GM23248 (cell line): Measurements from ENCODE around the gene PEX26. TPM values are rescaled to one million over a fixed set of nuclear protein-coding genes. Genes with fewer than 3 reads are reported as not detected.

Experiments
- DNase-seq: peaks from one replicate; pipeline ENCODE4 v3.0.0-alpha.2; 2015
- H2AFZ ChIP-seq: fragments of 200-600 bp; sonication (generic); 2 replicates; pipeline ENCODE4 v1.6.1; 2016; ENCODE audit warnings: antibody characterized with exemption
- H3F3A ChIP-seq: fragments of 200-600 bp; sonication (generic); 2 replicates; pipeline ENCODE4 v1.6.1; 2016; ENCODE audit warnings: mild to moderate bottlenecking, antibody characterized with exemption, mixed run types; ENCODE audit not compliant: insufficient read depth
- H3K27ac ChIP-seq: fragments of 200-600 bp; sonication (generic); 2 replicates; pipeline ENCODE4 v1.5.1; 2016; ENCODE audit warnings: mild to moderate bottlenecking
- H3K27me3 ChIP-seq: fragments of 200-600 bp; sonication (generic); replicated peaks from 2 replicates; pipeline ENCODE4 v1.6.1; 2016; ENCODE audit warnings: mild to moderate bottlenecking; ENCODE audit not compliant: insufficient read depth
- H3K36me3 ChIP-seq: fragments of 200-600 bp; sonication (generic); 2 replicates; pipeline ENCODE4 v1.6.1; 2016; ENCODE audit warnings: low read depth, mild to moderate bottlenecking
- H3K4me1 ChIP-seq: fragments of 200-600 bp; sonication (generic); 2 replicates; pipeline ENCODE4 v1.6.1; 2016; ENCODE audit warnings: mild to moderate bottlenecking; ENCODE audit not compliant: insufficient read depth
- H3K4me2 ChIP-seq: fragments of 200-600 bp; sonication (generic); one replicate; pipeline ENCODE4 v1.6.1; 2016; ENCODE audit warnings: mild to moderate bottlenecking; ENCODE audit not compliant: unreplicated experiment
- H3K4me3 ChIP-seq: fragments of 200-600 bp; sonication (generic); 2 replicates; pipeline ENCODE4 v1.5.1; 2016; ENCODE audit warnings: mild to moderate bottlenecking
- H3K79me2 ChIP-seq: fragments of 200-600 bp; sonication (generic); 2 replicates; pipeline ENCODE4 v1.6.1; 2016; ENCODE audit warnings: mild to moderate bottlenecking; ENCODE audit not compliant: insufficient read depth
- H3K9ac ChIP-seq: fragments of 200-600 bp; sonication (generic); 2 replicates; pipeline ENCODE4 v1.6.1; 2016; ENCODE audit warnings: mild to moderate bottlenecking
- H3K9me2 ChIP-seq: fragments of 200-600 bp; sonication (generic); 2 replicates; pipeline ENCODE4 v1.6.1; 2016; ENCODE audit warnings: mixed run types, mild to moderate bottlenecking, moderate library complexity; ENCODE audit not compliant: insufficient read depth
- H3K9me3 ChIP-seq: fragments of 200-600 bp; sonication (generic); one replicate; pipeline ENCODE4 v1.6.1; 2017; ENCODE audit warnings: low read depth
- H4K20me1 ChIP-seq: fragments of 200-600 bp; sonication (generic); 2 replicates; pipeline ENCODE4 v1.6.0; 2016; ENCODE audit not compliant: insufficient read depth
- EZH2 ChIP-seq: fragments of 200-600 bp; sonication (generic); IDR thresholded peaks from 2 replicates; pipeline ENCODE4 v1.6.1; 2018; ENCODE audit warnings: antibody characterized with exemption, mild to moderate bottlenecking; ENCODE audit not compliant: insufficient read depth, poor library complexity, severe bottlenecking
- EZH2phosphoT487 ChIP-seq: fragments of 200-600 bp; sonication (generic); IDR thresholded peaks from 2 replicates; pipeline ENCODE4 v1.6.1; 2018; ENCODE audit warnings: antibody characterized with exemption, moderate library complexity, mild to moderate bottlenecking, low read depth; ENCODE audit not compliant: insufficient read depth
- WGBS, 2 experiments: methylation state at CpG; one replicate each; pipeline ENCODE4 v1.1.6; 2015 to 2017; ENCODE audit warnings: low lambda C conversion rate in 2 of 2, low coverage in 1 of 2; ENCODE audit errors: missing lambda C conversion rate in 2 of 2; 5-methylcytosine and 5-hydroxymethylcytosine counted together
- in situ Hi-C: fragments of 300-500 bp; cut with MboI; formaldehyde crosslinking; loops from 2 replicates; pipeline ENCODE4 v1.15.0; 2020
- polyA plus RNA-seq: library from polyadenylated mRNA; unstranded; fragments of >200 nt; fragmentation: Nextera tagmentation; extraction: Ambion mirVana; gene quantifications from 2 replicates; pipeline ENCODE4 v1.2.1, GENCODE V29; 2016
- total RNA-seq: library from RNA; depleted of rRNA; stranded (reverse); fragments of >200 nt; shearing (Covaris generic); gene quantifications from 2 replicates; pipeline ENCODE4 v1.2.3, GENCODE V29; 2014

Gene PEX26
- total and polyA plus RNA-seq, 2 experiments from 2014 or later, result 4.7 to 32.2 TPM

- TF ChIP-seq EZH2 (no peak), EZH2phosphoT487 (no peak)
- H3F3A ChIP-seq, result peaks cover 23% of the 10 kb centered on the region
- WGBS, 2 experiments, result 93 to 94% methylated on average over 6 of the region's 6 CpGs
- peaks cover 15% of the 10 kb centered on the region for H3K4me1 ChIP-seq
- H3K9ac ChIP-seq, result no peak overlapping the region
- no peak overlapping the region for H2AFZ ChIP-seq
- no peaks in the 10 kb centered on the region for H3K79me2 ChIP-seq
- no peaks in the 10 kb centered on the region for H3K27me3 ChIP-seq
- no peak overlapping the region for H3K27ac ChIP-seq
- in situ Hi-C loops, result no loop called here
- no peak overlapping the region for H3K4me2 ChIP-seq
- H3K4me3 ChIP-seq, result no peak overlapping the region
- no peak for DNase-seq
- H3K36me3 ChIP-seq, result no peaks in the 10 kb centered on the region
- H3K9me2 ChIP-seq, result no peaks in the 10 kb centered on the region
- H4K20me1 ChIP-seq, result no peaks in the 10 kb centered on the region
- no peaks in the 10 kb centered on the region for H3K9me3 ChIP-seq
Measured at GRCh38 chr22:18093661-18094060, 15.9 kb downstream of the PEX26 start.

GRCh38 chr22:18095101-18095805 lies 17.5 kb downstream of the PEX26 start:
- WGBS, 2 experiments, result 99 to 100% methylated on average over 7 to 8 of the region's 8 CpGs
- no peak overlapping the region for H3K4me2 ChIP-seq
- in situ Hi-C loops, result no loop called here
- H3K9me2 ChIP-seq, result no peaks in the 10 kb centered on the region
- no peak overlapping the region for H3K27ac ChIP-seq
- no peaks in the 10 kb centered on the region for H3K9me3 ChIP-seq
- DNase-seq, result no peak
- peaks cover 23% of the 10 kb centered on the region for H3F3A ChIP-seq
- no peaks in the 10 kb centered on the region for H4K20me1 ChIP-seq
- H3K36me3 ChIP-seq, result no peaks in the 10 kb centered on the region
- no peak overlapping the region for H3K4me3 ChIP-seq
- H3K79me2 ChIP-seq, result no peaks in the 10 kb centered on the region
- H3K27me3 ChIP-seq, result no peaks in the 10 kb centered on the region
- peaks cover 15% of the 10 kb centered on the region for H3K4me1 ChIP-seq
- H3K9ac ChIP-seq, result no peak overlapping the region
- H2AFZ ChIP-seq, result no peak overlapping the region
- no peak for TF ChIP-seq EZH2
- TF ChIP-seq EZH2phosphoT487, result no peak

- no peak for DNase-seq
- Histone ChIP-seq H3K9ac (no peak overlapping the region), H4K20me1 (no peaks in the 10 kb centered on the region), H3K4me1 (peaks cover 6% of the 10 kb centered on the region), H2AFZ (no peak overlapping the region), H3K27me3 (no peaks in the 10 kb centered on the region), H3K79me2 (no peaks in the 10 kb centered on the region), H3K27ac (no peak overlapping the region), H3F3A (peaks cover 12% of the 10 kb centered on the region; the same call in 1 of the 2 replicates), H3K36me3 (no peaks in the 10 kb centered on the region), H3K4me3 (no peak overlapping the region), H3K9me2 (no peaks in the 10 kb centered on the region), H3K9me3 (no peaks in the 10 kb centered on the region), H3K4me2 (no peak overlapping the region)
- WGBS, 2 experiments, result 94 to 98% methylated on average over 3 of the region's 3 CpGs
- in situ Hi-C loops, result no loop called here
- TF ChIP-seq EZH2phosphoT487 (no peak), EZH2 (no peak)
Measured at GRCh38 chr22:18096823-18097222, 19.0 kb downstream of the PEX26 start.

- Histone ChIP-seq H3K4me3 (no peak overlapping the region), H3K4me2 (no peak overlapping the region), H3K9me2 (no peaks in the 10 kb centered on the region), H4K20me1 (no peaks in the 10 kb centered on the region), H3K9ac (no peak overlapping the region), H3K36me3 (no peaks in the 10 kb centered on the region), H3K79me2 (no peaks in the 10 kb centered on the region), H3K27ac (no peak overlapping the region), H2AFZ (no peak overlapping the region), H3K27me3 (no peaks in the 10 kb centered on the region), H3F3A (no peaks in the 10 kb centered on the region), H3K4me1 (no peaks in the 10 kb centered on the region), H3K9me3 (no peaks in the 10 kb centered on the region)
- DNase-seq, result no peak
- TF ChIP-seq EZH2 (no peak), EZH2phosphoT487 (no peak)
- 81 to 85% methylated on average over 3 of the region's 3 CpGs for WGBS, 2 experiments
- in situ Hi-C loops, result no loop called here
Measured at GRCh38 chr22:18100781-18101180, 23.0 kb downstream of the PEX26 start.

- Histone ChIP-seq H3K9me2 (no peaks in the 10 kb centered on the region), H3K36me3 (no peaks in the 10 kb centered on the region), H4K20me1 (no peaks in the 10 kb centered on the region), H3K27ac (no peak overlapping the region), H3K4me3 (no peak overlapping the region), H3K9me3 (no peaks in the 10 kb centered on the region), H3K4me2 (no peak overlapping the region), H3F3A (no peaks in the 10 kb centered on the region), H3K4me1 (no peaks in the 10 kb centered on the region), H3K9ac (no peak overlapping the region), H2AFZ (no peak overlapping the region), H3K79me2 (no peaks in the 10 kb centered on the region), H3K27me3 (no peaks in the 10 kb centered on the region)
- WGBS, 2 experiments, result 74 to 77% methylated on average over 4 of the region's 4 CpGs
- DNase-seq, result no peak
- no peak for TF ChIP-seq EZH2
- TF ChIP-seq EZH2phosphoT487, result no peak
- in situ Hi-C loops, result no loop called here
Measured at GRCh38 chr22:18101536-18101935, 23.7 kb downstream of the PEX26 start.
